Left renal cortex interstitium (tissue), 4 donors: ENCODE measurements around the gene SIT1. TPM values are rescaled to one million over a fixed set of nuclear protein-coding genes. Genes with fewer than 3 reads are reported as not detected.
A peak's percentile ranks its signal among the peaks of the same experiment; 100 is the strongest.
"Not testable (repeated sequence)": the region's sequence is repeated elsewhere in the genome, so short reads cannot be mapped to it uniquely, and the experiment has no call there.

Experiments used
- DNase-seq, 4 donors: peaks; one replicate each; pipeline ENCODE4 v3.0.0-alpha.2; 2013; ENCODE audit warnings: low read depth in 4 of 4, low spot score in 2 of 4, missing footprints in 1 of 4
- polyA plus RNA-seq, 4 donors: library from polyadenylated mRNA; unstranded; fragments of 120-200 nt; gene quantifications; one replicate each; pipeline ENCODE4 v1.2.1, GENCODE V29; 2013; ENCODE audit not compliant: insufficient read length in 4 of 4

Gene SIT1
- polyA plus RNA-seq, 4 donors = 0.14 to 0.30 (median 0.18) TPM

DNA sequence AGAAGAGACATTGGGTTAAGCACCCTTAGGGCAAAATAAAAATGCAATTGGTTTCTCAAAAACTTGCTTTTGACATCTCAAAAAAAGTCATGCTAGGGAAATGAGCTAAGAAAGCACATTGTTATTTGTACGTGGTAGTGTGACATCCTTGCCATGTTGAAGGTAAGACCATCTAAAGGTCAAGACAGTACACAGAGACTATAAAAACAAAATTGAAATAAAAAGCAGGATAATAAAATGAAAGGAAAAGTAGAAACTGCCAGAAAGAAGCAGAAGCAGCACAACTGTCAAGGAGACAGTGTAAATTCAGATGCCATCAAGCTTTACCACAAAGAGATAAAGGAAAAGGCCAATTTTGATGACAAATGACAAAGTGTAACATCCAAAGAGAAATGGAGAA is 11.5 kb downstream of the SIT1 start:
- not testable (repeated sequence) for DNase-seq

GRCh38 chr9:35638751-35639150 is 12.0 kb downstream of the SIT1 start:
- DNase-seq = not testable (repeated sequence)

GRCh38 chr9:35637427-35637955 is 13.2 kb downstream of the SIT1 start:
- DNase-seq = not testable (repeated sequence)

- not testable (repeated sequence) for DNase-seq
These were observed 13.9 kb downstream of the SIT1 start for GRCh38 chr9:35636877-35637246.

DNA sequence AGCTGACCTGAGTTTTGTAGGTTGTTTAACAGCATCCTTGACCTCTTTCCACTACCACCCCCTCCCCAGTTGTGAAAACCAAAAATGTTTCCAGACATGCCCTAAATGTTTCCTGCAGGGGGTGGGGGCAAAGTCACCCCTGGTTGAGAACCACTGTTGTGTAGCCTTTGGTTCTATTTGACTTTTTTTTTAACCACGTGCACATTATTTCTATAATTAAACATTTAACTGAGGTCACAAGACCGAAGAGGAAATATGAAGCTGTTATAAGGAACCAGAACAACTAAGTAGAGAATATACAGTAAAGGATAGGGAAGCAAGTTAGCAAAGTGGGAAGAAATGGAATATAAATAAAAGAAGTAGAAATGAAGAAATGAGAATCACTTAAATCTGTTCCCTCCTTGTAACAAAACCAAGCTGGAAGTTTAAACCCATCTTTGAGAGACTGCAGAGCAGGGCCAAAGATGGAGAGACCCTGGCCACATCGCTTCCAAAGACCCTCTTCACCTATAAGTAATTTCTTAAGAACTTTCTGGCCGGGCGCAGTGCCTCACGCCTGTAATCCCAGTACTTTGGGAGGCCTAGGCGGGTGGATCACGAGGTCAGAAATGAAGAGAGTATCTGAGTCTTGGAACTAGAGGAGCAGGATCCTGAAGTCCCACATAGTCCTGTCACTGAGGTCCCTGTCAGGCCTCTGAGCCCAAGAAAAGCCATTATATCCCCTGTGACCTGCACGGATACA is 14.4 kb downstream of the SIT1 start:
- no peak for DNase-seq

- no peak for DNase-seq
These were observed 15.0 kb downstream of the SIT1 start for GRCh38 chr9:35635730-35636129.

GRCh38 chr9:35629597-35629996 is 21.1 kb downstream of the SIT1 start:
- no peak for DNase-seq

DNA sequence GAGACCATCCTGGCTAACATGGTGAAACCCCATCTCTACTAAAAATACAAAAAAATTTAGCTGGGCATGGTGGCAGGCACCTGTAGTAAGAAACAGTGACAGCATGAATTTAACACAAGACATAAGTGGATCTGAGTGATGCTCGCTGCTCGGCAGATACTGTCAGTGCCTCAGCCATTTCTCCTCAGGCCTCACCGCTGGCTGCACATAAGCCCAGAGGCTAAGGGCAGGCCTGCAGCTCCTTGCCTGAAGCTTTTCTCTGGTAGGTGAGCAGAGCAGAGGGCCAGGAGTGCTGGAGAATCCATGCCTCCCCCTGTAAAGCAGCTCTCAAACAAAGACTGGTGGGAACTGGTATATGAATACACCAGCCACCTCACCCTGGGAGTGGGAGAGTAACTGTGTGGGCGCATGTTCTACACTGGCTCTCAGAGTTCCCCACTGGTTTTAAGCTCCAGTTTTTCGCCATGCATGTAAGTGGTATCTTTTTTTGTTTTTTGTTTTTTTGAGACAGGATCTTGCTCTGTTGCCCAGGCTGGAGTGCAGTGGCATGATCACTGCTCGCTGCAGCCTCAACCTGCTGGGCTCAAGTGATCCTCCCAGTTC is 22.2 kb downstream of the SIT1 start:
- DNase-seq = no peak

- DNase-seq = no peak
These were observed 23.2 kb downstream of the SIT1 start for GRCh38 chr9:35627575-35627974.

DNA sequence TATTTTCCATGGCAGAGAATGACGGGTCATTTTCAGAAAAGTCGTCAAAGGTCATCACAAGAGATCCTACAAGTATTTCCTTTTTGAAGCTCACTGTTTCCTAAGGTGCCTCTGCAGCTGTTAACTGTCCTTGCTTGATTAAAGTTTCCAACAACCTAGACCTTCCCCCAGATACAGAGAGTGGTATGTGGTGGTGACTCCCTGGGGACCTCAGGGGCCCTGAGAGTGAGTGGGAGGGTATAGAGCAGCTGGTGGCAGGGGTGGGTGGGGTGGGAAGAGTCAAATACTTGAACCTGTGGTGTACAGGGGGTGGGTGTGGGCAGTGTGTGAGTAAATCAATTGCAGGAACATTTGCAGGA is 31.0 kb downstream of the SIT1 start:
- no peak for DNase-seq

DNA sequence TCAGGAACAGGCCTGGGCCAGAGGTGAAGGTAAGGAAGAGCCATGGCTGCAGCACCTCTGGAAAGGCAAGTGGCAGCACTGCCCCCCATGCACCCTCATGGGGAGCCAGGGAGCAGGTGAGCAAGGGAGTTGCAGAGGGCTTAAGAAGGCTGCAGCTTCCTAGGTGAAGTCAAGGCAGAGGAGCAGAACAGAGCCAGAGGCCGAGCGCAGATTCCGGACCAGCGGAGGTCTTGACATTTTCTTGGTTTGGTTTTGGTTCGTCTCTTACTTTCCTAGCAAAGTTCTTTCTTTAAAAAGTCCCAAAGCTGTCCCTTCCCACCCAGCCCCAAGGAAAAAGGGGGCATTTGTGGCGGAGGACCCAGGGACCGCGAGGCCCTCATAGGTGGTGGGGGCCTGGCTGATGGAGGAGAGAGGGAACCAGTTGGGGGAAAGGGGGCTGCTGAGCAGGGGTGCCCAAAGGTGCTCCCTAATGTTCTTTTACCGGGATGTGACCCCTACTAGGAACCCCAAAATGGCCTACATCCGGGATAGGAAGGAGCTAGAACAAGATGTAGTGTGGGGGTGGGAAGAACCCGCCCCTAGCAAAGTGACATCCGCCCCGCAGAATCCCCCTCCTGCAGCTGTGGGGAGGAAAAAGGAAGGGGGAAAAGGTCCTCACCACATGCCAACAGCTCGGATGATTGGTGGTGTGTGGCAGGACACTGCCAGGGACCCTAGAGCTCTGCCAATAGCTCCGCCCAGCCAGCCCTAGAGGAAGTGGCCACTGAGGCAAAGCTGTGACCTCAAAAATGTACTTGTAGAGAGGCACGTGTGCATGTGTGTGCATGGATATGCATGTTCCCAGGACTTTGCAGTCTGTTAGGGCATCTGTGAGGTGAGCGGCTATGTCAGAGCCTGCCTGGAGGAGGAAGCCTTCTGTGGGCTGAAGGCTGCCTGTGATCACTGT is 31.6 kb downstream of the SIT1 start:
- no peak for DNase-seq

GRCh38 chr9:35618325-35618727 is 32.4 kb downstream of the SIT1 start, which contains the start of gene CD72:
Gene CD72, minus strand, starts transcription at chr9:35618413. Its CDS starts 110 bp downstream, at chr9:35618303.
- no peak for DNase-seq

DNA sequence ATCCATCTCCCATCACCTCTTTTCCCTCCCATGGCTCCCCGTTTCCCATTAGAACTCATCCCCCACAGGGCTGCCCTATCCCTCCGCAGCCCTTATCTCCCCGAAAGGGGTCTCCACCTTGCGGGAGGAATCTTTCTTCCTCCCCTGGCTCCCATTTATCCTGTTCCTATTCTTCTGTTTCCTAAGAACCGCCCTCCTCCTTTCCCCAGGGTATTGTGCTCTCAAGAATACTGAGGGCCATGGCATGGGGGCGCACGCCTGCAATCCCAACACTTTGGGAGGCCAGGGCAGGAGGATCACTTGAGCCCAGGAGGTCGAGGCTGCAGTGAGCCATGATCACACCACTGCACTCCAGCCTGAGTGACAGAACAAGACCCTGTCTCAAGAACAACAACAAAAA is 33.2 kb downstream of the SIT1 start:
- DNase-seq = no peak

GRCh38 chr9:35616681-35617459 is 33.9 kb downstream of the SIT1 start:
- peak in 1 of 4 donors; percentile 43 for DNase-seq

DNA sequence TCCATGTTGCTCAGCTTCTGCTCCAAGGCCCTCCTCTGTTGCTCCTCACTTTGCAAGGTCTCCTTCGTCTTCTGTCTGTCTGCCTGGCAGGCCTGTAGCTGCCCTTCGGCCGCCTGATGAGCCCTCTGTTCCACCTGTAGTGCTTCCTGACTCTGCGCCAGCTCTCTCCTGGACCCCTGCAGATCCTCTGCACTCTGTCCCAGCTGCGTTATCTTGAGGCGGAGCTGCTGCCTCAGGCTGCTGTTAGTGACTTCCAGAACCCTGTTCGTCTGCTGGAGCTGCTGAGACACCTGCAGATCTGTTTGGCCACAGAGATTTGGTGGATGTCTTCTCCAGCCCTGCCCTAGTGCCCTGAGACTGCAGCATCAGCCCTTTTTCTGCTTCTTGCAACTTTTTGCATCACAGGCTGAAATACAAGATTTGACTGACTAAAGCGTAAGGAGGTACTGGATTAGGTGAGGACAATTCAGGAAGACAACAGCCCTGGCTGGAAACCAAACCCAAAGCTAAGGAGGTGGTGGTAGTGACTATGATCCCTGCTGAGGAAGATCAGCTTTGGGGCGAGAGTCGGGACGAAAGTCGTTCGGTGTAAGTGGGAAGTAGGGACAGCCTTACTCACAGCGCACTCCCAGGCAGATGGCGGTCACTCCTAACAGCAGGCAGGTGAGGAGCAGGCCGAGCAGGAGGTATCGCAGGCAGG is 34.6 kb downstream of the SIT1 start:
- DNase-seq = no peak

DNA sequence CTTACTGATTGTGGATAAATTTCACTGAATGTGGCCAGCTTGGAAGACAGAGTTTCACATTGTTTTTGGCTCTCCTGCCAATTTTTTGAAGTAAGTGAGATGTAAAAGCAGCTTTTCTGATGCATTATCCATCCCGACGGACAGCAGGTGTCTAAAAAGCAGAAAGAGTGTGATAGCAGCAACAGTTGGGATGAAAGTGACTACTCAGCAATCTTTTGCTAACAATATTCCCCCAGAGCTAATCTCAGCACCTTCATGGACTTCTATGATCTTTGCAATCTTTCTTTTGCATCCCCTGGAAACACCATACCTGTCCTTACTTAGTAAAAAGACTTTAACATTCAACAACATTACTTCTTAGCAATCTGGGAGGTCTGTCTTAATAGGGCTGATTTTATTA is 37.9 kb downstream of the SIT1 start:
- DNase-seq = no peak

GRCh38 chr9:35612066-35612465 is 38.7 kb downstream of the SIT1 start:
- DNase-seq = not testable (repeated sequence)

DNA sequence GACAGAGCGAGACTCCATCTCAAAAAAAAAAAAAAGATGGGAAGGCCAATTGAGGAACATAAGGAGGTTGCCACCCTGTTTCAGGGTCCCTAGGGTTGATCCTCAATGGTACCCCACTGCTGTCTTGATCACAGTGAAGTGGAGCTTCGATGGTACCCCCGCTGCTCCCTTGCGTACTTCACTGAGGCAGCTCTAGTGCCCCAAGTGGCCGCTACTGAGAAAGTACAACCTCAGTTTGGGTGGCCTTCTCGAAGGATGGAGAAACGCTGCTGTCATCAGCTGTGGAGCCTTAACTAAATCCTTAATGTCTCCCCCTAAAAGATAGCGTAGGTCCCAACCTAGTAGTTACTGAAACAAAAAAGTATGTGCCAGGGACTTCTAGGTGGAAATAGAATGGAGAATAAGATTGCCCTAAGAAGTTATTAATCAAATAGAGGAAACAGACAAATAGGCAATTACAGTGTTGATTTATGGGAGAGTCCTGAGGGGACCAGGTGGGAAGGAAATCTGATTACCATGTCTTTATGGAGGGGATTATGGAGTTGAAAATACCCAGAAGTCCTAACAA is 39.4 kb downstream of the SIT1 start:
- no peak for DNase-seq

DNA sequence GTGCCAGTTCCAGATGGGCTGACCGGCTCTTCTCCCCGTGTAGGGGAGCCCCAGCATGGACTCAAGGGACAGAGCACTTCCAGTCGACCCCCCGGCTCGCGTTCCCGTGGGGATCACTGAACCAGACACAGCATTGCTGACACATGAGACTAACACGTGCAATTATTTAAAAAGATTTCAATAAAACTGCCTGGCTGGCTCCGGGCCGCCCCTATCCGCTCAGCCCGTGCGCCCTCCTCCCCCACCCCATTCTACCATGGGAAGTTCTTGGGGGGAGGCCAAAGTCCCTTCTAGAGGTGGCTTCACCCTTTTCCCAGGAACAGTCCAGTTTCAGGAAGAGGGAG is 40.9 kb downstream of the SIT1 start:
- DNase-seq = no peak
